Activated CD4-positive, CD25-positive, alpha-beta regulatory T cell treated with anti-CD3 and anti-CD28 coated beads, Interleukin-2, amount 50 U/mL, for 24 hours (primary cell): ENCODE results near the gene KLHL26.

Experiments
- ATAC-seq, 2 donors: fragments of 150-1000 bp; cut with Tn5 transposase; one replicate each; pipeline ENCODE4 v1.10.0; 2021; ENCODE audit warnings: mild to moderate bottlenecking in 1 of 2, moderate library complexity in 1 of 2

KLHL26 gene

DNA sequence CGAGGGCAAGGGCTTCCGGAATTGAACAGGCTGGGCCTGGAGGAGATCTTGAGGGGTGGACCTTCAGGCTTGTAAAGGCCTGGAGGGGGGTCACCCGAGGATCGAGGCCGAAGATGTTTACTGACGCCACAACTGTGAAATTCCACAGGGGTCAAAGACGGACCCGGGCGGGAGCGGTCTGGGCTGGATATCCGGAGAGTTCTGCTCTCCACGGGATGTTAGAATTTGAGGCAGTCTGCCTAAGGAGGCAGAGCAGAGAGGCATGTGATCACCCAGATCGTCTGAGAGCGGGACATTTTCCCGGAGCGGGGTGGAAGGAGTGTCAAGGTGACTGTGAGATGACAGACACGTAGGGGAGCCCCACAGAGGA is 13.2 kb downstream of the KLHL26 start:
- ATAC-seq: no peak

GRCh38 chr19:18650468-18651041 is 13.7 kb downstream of the KLHL26 start:
- no peak for ATAC-seq

- no peak for ATAC-seq
These were observed 14.5 kb downstream of the KLHL26 start for GRCh38 chr19:18651300-18651699.

DNA sequence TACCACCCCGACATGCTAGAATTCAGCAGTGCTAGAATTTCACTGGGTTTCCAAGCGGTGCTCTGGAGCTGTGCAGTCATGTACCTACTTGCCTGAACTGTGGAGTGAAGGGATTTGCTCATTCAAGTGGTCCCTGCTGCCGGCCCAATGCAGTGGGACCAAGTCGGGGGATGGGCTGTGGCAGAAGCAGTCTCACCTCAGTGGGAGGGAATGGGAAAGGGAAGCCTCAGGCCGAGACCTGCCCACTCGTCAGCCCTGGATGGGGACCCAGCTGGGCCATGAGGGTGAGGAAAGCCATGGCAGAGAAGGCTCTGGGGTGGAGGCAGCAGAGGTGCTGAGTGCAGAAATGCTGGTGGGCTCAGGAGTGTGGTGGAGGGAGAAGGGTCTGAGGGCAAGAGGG is 14.9 kb downstream of the KLHL26 start:
- ATAC-seq: no peak

DNA sequence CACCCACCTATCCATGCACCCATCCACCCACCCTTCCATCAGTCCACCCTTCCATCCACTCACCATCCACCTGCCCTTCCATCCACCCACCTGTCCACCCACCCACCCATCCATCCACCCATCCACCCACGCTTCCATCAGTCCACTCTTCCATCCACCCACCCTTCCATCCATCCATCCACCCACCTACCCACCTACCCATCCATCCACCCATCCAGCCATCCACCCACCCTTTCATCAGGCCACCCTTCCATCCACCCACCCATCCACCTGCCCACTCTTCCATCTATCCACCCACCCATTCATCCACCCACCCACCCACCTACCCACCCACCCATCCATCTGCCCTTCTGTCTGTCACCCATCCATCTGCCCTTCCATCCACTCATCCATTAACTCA is 17.0 kb downstream of the KLHL26 start:
- no peak for ATAC-seq

DNA sequence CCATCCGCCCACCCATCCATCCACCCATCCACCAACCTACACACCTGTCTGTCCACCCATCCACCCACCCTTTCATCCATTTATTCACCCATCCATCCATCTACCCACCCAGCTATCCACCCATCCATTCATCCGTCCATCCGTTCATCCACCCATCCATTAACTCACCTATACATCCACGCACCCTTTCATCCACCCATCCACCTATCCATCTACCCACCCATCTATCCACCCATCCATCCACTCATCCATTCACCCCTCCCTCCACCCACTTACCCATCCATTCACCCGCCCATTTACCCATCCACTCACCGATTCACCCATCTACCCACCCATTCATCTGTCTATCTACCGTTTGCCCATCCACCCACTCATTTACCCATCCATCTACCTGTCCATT is 17.6 kb downstream of the KLHL26 start:
- no peak for ATAC-seq

- ATAC-seq: no peak
These were observed 18.5 kb downstream of the KLHL26 start for GRCh38 chr19:18655173-18655844.

DNA sequence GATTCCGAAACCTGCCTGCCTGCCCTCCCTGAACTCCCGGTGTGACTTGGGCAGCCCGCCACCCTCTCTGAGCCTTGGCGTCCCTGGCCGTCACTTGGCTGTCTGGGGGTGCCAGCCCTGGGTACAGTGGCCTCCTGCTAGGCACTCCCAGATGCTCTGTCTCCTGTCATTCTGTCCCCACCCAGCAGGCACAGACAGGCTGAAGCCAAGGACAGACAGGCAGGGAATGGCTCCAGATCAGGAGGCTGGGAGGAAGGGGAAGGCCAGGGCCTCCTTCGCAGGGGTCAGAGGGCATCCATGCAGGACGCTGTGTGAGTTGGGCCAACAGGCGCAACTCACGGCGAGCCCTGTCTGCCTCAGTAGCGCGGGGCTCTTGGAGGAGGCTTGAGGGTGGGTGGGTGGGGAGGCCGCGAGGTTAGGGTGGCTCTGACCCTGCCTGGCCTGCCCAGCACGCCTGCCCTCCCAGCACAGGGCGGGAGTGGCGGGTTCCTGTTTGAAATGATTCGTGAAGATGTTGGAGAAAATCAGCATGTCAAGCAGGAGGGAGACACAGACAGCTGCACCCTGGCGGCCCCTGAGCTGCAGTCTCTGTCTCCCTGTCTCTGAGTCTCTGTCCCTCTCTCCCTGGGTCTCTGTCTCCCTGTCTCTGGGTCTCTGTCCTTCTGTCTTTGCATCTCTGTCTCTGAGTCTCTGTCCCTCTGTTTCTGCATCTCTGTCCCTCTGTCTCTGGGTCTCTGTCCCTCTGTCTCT is 19.7 kb downstream of the KLHL26 start:
- ATAC-seq: no peak

- no peak for ATAC-seq
These were observed 20.9 kb downstream of the KLHL26 start for GRCh38 chr19:18657590-18658365.

- ATAC-seq: no peak
These were observed 21.6 kb downstream of the KLHL26 start for GRCh38 chr19:18658366-18658855.

GRCh38 chr19:18659281-18660050 is 22.6 kb downstream of the KLHL26 start:
- ATAC-seq: no peak

- ATAC-seq: no peak
These were observed 23.5 kb downstream of the KLHL26 start for GRCh38 chr19:18660051-18660910.

DNA sequence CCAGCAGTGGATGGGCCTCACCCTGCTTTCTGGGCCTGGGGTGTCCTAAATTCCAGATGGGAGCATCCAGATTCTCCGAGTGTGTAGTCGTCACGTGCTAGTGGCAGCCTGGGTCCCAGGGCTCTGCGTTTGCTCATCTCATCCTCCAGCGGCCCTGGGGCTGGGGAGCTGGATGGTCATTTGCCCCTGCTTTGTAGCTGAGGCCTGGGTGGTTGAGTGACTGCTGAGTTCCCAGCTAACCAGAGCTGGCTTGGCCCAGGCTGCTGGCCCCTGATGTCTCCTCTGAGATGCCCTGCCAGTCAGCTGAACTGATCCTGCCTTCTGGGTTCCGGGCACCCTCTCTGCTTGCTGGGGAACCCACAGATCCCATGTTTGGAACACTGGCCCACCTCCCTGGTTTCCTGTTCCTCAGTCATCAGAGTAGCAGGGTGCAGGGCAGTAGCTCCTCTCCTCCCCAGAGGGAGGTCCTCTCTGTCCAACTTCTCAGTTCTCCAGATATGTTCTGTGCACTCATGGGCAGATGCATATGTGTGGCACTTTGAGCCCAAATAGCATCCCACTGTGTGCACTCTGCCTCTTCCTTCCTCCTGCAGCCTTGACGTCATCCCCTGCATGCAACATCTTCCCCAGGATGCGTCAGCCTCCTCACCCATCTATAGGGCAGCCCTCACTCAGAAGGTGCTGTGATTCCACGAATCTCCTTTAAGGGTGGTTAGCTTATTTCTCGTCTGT is 24.3 kb downstream of the KLHL26 start:
- ATAC-seq: no peak

GRCh38 chr19:18662972-18663732 is 26.3 kb downstream of the KLHL26 start:
- no peak for ATAC-seq

- no peak for ATAC-seq
These were observed 27.2 kb downstream of the KLHL26 start for GRCh38 chr19:18663940-18664530.

DNA sequence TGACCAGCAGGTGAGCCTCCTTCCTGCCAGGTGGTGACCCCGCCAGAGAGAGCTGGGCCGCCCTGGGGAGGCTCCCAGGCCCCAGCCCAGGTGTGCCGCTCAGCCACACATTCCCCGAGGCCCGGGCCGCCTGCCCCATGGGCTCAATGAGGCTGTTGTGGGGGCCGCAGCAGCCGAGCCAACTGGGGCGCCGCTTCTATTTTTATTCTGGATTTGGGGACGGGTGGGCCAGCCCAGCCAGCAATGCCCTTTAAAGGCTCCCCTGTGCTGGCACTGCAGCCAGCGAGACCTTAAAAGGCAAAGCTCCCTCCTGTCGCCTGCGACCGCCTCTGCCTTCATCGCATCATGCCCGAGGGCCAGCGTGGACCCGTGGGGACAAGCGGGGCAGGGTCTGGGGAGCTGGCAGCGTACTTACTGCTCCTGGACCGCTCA is 29.0 kb downstream of the KLHL26 start:
- no peak for ATAC-seq

DNA sequence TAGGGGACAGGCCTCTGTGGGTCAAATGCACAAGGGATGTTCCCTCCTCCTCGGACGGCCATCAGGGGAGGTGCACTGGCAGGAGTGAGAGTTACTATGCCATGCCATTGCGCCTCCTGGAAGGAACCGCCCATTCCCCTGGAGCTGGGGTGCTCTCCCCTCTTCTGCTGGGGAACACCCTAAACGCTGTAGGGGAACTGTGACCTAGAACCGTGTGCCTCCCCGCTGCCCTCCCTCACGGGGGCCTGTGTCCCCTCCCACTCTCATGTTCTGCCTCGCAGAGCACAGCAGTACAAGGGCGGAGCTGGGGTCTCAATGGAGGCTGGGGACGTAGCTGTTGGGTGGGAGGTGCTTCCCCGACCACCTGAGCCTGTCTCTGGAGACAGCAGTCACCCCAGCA is 29.5 kb downstream of the KLHL26 start:
- no peak for ATAC-seq

DNA sequence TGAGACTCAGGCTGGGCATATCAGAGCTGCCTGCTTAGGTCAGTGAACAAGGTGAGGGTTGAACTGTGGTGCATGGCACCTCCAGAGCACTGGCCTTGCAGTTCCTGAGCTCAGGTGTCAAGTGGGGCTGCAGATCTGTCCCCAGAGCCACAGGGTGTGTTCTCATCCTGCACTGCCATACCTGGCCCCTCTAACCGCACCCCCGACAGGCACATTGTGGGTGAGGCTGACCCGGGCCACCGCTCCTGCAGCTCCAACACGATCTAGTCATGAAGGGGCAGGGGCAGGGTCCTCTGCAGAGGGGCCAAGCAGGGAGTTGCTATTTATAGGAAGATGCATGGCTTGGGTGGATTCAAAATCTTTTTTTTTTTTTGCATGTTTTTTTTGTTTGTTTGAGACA is 30.0 kb downstream of the KLHL26 start:
- ATAC-seq: no peak

DNA sequence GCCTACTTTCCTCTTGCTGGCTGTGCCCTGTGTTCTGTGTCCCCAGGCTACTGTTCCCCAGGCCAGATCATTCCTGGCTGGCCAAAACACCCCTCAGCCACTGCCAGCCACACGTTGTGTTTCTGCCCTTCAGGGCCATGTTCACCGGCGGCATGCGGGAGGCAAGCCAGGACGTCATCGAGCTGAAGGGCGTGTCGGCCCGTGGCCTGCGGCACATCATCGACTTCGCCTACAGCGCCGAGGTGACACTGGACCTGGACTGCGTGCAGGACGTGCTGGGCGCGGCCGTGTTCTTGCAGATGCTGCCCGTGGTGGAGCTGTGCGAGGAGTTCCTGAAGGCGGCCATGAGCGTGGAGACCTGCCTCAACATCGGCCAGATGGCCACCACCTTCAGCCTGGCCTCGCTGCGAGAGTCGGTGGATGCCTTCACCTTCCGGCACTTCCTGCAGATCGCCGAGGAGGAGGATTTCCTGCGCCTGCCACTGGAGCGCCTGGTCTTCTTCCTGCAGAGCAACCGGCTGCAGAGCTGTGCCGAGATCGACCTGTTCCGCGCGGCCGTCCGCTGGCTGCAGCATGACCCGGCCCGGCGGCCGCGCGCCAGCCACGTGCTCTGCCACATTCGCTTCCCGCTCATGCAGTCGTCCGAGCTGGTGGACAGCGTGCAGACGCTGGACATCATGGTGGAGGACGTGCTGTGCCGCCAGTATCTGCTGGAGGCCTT is 30.9 kb downstream of the KLHL26 start:
- no peak for ATAC-seq
